HS-27A (cell line): ENCODE measurements around the gene CDHR5.

Source experiments
- DNase-seq: peaks from one replicate; pipeline ENCODE4 v3.0.0-alpha.2; 2012; ENCODE audit warnings: low read depth, missing footprints

Gene CDHR5

DNA sequence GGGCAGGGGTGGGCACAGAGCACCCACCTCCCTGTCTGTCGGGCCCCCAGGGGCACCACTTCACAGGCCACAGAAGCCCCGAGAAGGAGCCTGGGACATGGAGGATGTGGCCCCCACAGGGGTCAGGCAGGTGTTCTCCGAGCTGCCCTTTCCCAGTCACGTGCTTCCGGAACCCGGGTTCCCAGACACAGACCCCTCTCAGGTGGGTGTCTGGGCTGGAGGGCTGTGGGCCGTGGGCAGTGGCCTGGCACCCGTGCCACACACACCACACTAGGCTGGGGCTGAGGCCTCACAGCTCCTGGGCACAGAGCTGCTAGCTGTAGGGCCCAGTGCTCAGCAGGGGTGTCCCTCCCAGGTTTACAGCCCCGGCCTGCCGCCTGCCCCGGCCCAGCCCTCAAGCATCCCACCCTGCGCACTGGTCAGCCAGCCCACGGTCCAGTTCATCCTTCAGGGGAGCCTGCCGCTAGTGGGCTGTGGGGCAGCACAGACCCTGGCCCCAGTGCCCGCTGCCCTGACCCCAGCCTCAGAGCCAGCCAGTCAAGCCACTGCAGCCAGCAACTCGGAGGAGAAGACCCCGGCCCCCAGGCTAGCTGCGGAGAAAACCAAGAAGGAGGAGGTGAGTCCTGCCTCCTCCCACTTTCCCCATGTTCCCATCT lies 14.5 kb downstream of the CDHR5 start:
- DNase-seq, result no peak

- DNase-seq, result no peak
These were observed 15.4 kb downstream of the CDHR5 start for GRCh38 chr11:609341-609811.

- DNase-seq, result no peak
These were observed 15.9 kb downstream of the CDHR5 start for GRCh38 chr11:608791-609251.

- DNase-seq, result no peak
These were observed 16.6 kb downstream of the CDHR5 start for GRCh38 chr11:607971-608659.

DNA sequence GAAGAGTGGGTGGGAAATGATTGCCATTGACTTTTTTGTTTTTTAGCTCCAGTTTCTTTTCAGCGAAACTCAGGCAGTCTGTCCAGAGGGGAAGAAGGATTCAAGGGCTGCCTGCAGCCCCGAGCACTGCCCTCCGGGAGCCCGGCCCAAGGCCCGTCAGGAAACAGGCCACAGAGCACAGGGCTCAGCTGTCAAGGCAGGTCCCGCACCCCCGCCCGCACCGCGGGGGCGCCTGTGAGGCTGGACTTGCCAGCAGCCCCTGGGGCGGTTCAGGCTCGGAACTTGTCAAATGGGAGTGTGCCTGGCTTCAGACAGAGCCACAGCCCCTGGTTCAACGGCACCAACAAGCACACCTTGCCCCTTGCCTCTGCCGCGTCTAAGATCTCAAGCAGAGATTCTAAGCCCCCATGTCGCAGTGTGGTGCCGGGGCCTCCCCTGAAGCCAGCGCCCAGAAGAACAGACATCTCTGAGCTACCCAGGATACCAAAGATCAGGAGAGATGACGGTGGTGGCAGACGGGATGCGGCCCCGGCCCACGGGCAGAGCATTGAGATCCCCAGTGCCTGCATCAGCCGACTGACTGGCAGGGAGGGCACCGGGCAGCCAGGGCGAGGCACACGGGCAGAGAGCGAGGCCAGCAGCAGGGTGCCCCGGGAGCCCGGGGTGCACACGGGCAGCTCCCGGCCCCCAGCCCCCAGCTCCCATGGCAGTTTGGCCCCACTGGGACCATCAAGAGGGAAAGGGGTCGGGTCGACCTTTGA lies 17.6 kb downstream of the CDHR5 start:
- no peak for DNase-seq

DNA sequence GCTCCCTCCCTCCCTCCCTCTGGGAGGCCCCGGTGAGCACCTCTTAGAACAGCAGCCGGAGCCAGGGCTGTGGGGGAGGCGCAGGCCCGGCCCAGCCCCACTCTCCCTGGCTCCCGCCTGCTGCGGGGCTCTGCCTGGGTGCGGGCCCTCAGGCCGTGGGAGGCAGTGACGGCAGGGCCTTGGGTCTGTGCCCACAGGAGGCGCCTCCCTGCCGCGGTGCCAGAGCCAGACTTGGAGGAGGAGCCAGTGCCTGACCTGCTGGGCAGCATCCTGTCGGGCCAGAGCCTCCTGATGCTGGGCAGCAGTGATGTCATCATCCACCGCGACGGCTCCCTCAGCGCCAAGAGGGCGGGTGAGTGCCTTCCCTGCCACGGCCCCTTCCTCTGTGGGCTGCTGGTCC lies 18.5 kb downstream of the CDHR5 start:
- DNase-seq, result no peak

DNA sequence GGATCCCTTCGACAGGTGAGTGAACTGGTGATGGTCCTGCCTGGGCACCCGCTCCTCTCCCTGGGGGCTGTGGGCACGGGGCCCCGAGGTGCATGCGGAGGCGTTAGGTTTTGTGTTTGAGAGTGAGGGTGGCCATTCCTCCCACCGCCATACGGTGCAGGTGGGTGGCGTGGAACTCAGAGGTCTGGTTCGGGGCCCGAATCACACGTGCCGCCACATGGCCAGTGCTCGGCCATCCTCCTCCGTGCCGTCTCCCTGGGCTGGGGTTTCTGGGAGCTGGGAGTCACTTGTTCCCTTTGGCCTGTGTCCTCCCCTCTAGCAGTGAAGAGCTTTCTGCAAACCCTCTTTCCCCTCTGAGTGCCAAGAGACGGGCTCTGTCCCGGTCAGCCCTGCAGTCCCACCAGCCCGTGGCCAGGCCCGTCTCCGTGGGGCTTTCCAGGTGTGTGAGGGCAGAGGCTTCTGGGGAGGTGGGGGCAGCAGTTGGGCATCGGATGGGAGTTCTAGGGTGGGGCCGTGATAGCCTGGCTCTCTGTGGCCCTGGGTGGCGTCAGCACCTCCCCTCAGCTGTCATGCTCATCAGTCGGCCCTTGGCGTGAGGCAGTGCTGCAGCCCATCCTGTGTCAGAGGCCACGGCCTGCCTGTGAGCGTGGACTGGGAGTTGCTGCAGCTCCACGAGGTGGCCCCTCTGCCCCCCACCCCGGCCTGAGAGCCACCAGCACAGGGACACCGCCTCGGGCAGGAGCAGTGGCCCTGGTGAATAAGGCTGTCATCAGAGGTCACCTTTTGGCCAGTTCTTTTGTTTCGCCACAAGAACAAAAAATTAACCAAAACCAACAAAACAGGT lies 19.2 kb downstream of the CDHR5 start:
- DNase-seq, result no peak

DNA sequence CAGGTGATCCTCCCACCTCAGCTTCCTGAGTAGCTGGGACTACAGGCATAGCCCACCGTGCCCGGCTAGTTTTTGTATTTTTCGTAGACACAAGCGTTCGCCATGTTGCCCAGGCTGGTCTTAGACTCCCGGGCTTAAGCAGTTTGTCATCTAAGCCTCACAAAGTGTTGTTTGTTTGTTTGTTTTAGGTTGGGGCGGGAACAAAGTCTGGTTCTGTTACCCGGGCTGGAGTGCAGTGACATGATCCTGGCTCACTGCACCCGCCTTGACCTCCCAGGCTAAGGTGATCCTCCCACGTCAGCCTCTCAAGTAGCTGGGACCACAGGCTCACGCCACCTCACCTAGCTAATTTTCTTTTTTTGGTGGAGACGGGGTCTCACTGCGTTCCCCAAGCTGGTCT lies 21.6 kb downstream of the CDHR5 start:
- no peak for DNase-seq

DNA sequence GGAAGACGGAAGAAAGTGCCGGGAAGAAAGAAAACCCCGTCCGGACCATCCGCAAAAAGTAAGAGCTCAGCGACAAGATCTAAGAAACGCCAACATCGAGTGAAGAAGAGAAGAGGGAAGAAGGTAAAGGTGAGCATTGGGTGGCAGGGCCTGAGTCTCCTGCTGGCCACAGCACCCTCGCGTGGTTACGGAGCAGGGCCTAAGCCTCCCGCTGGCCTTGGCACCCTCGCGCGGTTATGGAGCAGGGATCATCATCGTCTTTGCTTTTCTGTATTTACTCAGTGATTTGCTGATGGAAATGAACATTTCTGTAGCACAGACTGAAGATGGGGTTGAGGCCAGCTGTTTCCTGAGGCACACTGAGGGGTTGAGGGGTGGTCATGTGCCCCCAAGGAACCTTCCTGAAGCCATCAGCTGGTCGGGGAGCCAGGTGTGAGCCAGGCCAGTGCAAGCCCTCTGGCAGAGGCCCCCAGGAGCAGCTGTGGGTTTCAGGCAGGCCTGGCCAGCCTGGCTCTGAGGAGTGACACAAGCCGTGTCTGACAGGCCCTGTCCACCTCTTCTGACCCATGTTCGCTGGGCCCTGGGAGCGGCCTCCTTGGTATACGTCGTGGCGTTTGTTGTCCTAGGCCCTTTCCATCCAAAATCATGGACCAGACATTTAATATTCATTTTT lies 23.0 kb downstream of the CDHR5 start:
- no peak for DNase-seq

DNA sequence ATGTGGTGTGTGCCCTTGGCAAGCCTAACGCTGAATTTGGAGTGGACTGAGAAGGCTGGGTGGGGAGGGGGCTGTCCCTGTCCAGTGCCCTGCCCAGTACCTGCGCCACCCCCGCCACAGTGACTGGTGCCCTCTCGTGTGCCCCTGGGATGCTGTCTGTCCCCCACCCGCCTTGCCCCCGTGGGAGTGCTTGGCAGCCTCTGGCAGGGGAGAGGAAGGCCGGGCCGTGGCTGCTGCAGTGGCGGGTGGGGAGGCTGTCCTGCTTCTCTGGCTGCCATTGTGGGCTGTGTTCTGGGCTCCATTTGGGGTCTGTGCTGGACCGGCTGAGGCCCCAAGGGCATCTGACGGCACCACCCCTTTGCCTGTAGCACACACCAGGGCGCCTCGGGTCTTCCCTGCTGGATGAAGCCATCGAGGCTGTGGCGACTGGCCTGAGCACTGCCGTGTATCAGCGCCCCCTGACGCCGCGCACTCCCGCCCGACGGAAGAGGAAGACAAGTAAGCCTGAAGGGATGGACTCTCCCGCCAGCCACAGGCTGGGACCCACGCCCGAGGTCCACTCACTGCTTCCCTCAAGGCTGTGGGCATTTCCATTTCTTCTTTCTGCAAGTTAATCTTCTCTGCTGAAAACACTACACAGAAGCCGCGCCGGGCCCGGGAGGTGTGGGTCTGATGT lies 26.6 kb downstream of the CDHR5 start:
- DNase-seq, result no peak

DNA sequence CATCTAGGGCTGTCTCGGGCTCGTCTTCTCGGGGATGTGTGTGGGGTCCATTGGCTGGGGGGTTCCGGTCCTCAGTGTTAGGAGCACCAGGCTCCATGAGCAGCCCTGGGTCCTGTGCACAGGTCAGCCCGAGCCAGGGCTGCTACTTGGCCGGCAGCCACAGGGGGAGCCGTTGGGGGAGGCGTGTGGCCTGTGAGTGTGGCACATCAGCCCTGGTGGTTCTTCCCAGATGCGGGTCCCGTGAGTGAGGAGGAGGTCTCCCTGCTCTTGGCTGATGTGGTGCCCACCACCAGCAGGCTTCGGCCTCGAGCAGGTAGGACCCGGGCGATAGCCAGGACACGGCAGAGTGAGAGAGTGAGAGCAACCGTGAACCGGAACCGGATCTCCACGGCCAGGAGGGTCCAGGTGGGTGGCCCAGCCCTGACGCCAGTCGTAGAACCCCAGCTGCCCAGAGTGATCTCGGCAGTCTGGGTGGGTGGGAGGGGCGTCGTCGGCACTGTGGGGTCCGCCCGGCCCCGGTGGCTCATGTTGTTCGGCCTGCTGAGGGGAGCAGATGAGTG lies 27.5 kb downstream of the CDHR5 start:
- no peak for DNase-seq

DNA sequence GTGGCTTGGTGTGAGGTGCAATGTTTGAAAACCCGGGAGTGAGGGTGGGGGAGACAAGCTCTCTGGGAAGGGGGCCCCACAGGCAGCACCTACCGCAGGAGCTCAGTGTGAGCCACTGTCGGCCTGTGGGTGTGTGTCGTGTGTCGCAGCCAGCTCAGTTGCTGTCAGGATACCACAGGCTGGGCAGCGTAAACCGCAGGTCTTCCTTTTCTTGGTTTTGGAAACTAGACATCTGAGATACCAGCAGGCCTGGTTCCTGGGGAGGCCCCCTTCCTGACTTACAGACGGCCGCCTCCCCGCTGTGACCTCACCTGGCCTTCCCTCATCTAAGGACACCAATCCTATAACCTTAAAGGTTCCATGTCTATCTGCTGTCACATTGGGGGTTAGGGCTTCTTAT lies 28.4 kb downstream of the CDHR5 start:
- DNase-seq, result no peak

DNA sequence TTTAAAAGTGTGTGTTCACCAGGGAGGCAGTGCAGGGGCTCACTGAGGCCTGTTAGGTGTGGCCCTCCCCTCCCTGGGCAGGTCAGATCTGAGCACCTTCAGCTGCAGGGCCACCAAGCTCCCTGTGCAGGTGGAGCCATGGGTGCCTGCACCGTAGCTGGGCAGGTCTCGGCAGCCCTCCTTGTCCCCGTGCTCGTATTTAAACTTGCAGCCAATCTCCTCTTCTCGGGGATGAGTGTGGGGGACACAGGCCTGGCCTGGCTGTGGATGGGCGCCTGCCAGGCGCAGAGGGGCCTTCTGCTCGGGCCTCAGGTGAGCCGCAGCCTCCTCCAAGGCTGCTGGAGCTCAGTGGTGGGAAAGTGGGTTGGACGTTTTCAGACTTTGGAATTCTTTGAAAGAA lies 29.4 kb downstream of the CDHR5 start:
- no peak for DNase-seq

GRCh38 chr11:593347-593746 lies 31.4 kb downstream of the CDHR5 start:
- no peak for DNase-seq

- DNase-seq, result no peak
These were observed 31.8 kb downstream of the CDHR5 start for GRCh38 chr11:592918-593317.

- DNase-seq, result no peak
These were observed 32.3 kb downstream of the CDHR5 start for GRCh38 chr11:592501-592900.

- no peak for DNase-seq
These were observed 33.8 kb downstream of the CDHR5 start for GRCh38 chr11:590997-591396.

GRCh38 chr11:589798-590197 lies 35.0 kb downstream of the CDHR5 start:
- no peak for DNase-seq

DNA sequence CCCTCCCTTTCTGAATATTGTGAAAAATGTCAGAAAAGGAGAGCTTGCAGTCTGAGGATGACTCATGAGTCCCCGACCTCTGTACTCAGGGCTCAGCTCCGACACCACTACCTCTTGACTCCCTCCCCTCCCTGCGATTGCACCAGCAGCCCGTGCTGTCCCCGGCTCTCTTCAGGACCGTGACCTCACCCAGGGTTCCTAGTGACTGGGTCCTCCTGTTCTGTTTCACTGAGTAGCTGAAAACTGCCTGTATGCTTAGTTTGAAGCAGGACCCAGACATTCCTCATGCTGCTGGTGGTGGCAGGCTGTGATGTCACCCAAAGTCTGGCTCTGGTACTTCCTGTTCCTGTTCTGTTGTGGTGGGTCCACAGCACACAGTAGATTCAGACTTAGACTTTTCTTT lies 36.8 kb downstream of the CDHR5 start:
- no peak for DNase-seq

GRCh38 chr11:587546-587945 lies 37.2 kb downstream of the CDHR5 start:
- no peak for DNase-seq
